CD4-positive, alpha-beta T cell treated with Interleukin-17A for 1 hour (primary cell): ENCODE measurements around the gene COL1A1.
A peak's percentile ranks its signal among the peaks of the same experiment; 100 is the strongest.

Experiments
- DNase-seq: peaks from one replicate; pipeline ENCODE4 v3.0.0-alpha.2; 2020

Gene COL1A1

GRCh38 chr17:50213026-50214022 lies 11.9 kb upstream of the COL1A1 start:
- DNase-seq = peak; percentile 51

- DNase-seq = no peak
Observed at GRCh38 chr17:50212121-50212843, 10.9 kb upstream of the COL1A1 start.

GRCh38 chr17:50211249-50212120 lies 10.1 kb upstream of the COL1A1 start:
- DNase-seq = no peak

- DNase-seq = no peak
Observed at GRCh38 chr17:50210240-50211225, 9.1 kb upstream of the COL1A1 start.

- DNase-seq = no peak
Observed at GRCh38 chr17:50209472-50210239, 8.2 kb upstream of the COL1A1 start.

- DNase-seq = no peak
Observed at GRCh38 chr17:50209133-50209471, 7.7 kb upstream of the COL1A1 start.

- no peak for DNase-seq
Observed at GRCh38 chr17:50208611-50209061, 7.2 kb upstream of the COL1A1 start.

- DNase-seq = no peak
Observed at GRCh38 chr17:50207792-50208567, 6.5 kb upstream of the COL1A1 start.

GRCh38 chr17:50207315-50207714 lies 5.9 kb upstream of the COL1A1 start:
- DNase-seq = no peak

- DNase-seq = no peak
Observed at GRCh38 chr17:50206604-50207293, 5.3 kb upstream of the COL1A1 start.

GRCh38 chr17:50205963-50206505 lies 4.6 kb upstream of the COL1A1 start:
- DNase-seq = no peak

- no peak for DNase-seq
Observed at GRCh38 chr17:50205111-50205962, 3.9 kb upstream of the COL1A1 start.

GRCh38 chr17:50204431-50204830 lies 3.0 kb upstream of the COL1A1 start:
- DNase-seq = no peak

- DNase-seq = no peak
Observed at GRCh38 chr17:50203604-50204345, 2.3 kb upstream of the COL1A1 start.

GRCh38 chr17:50203086-50203485 lies 1.7 kb upstream of the COL1A1 start:
- no peak for DNase-seq

GRCh38 chr17:50200457-50201275 lies 765 bp downstream of the COL1A1 start:
- peak; percentile 82 for DNase-seq
